ENCODE results near the gene ANKRD55.

GRCh38 chr5:56102889-56103288 is 130.2 kb downstream of the ANKRD55 start:
- no peak for TF ChIP-seq POLR2AphosphoS5 (IDR thresholded peaks at IDR 0.05)
- TF ChIP-seq CTCF (IDR thresholded peaks at IDR 0.05): no peak
- no peak for TF ChIP-seq EP300 (IDR thresholded peaks at IDR 0.05; ENCODE audit: low read depth)

Measured in transverse colon (tissue), 4 donors.